ENCODE results near the gene SCN9A. TPM values are rescaled to one million over a fixed set of nuclear protein-coding genes. Genes with fewer than 3 reads are reported as not detected.

The SCN9A gene
- total and polyA plus RNA-seq, 9 of the 15 experiments (the other 6 are each of a cell fraction or from before 2014, with no cell fraction given), result 1.4 to 22.8 (median 7.1) TPM

- TF ChIP-seq ZBTB2 (IDR thresholded peaks at IDR 0.05) (0 out of 2 replicates have a peak, but pooled peaks have one; percentile 27), ARID1B (IDR thresholded peaks at IDR 0.05) (peak; percentile 56), ZNF551 (CRISPR knock-in tag; IDR thresholded peaks at IDR 0.05) (no peak), ZEB2 (IDR thresholded peaks at IDR 0.05) (peak; percentile 75), SMARCE1 (IDR thresholded peaks at IDR 0.05) (0 out of 2 replicates have a peak, but pooled peaks have one; percentile 58), E2F3 (CRISPR knock-in tag; IDR thresholded peaks at IDR 0.05) (no peak), ZBTB40 (IDR thresholded peaks at IDR 0.05) (peak; percentile 88), ZBTB40 (CRISPR knock-in tag; IDR thresholded peaks at IDR 0.05) (no peak), BCL6 (CRISPR knock-in tag; IDR thresholded peaks at IDR 0.05) (no peak), MEIS2 (IDR thresholded peaks at IDR 0.05; ENCODE audit: partially characterized antibody) (peak; percentile 91), PBX2 (CRISPR knock-in tag; IDR thresholded peaks at IDR 0.05; ENCODE audit: low read depth) (no peak), PBX2 (tag; conservative IDR thresholded peaks at IDR 0.05; ENCODE audit: low read depth) (peak; percentile 80), ZNF175 (CRISPR knock-in tag; IDR thresholded peaks at IDR 0.05; ENCODE audit: low read depth) (no peak), FOS (IDR thresholded peaks at IDR 0.05; ENCODE audit: extremely low read depth, insufficient read length) (no peak)
These were observed 9.8 kb downstream of the SCN9A start (continued) for GRCh38 chr2:166365803-166366420.
